Activated CD8-positive, alpha-beta memory T cell treated with anti-CD3 and anti-CD28 coated beads, Interleukin-2, amount 50 U/mL, for 4 hours (primary cell): ENCODE measurements around the gene ZNF662.

Experiments
- DNase-seq: peaks from one replicate; pipeline ENCODE4 v3.0.0-alpha.2; 2020

Gene ZNF662

DNA sequence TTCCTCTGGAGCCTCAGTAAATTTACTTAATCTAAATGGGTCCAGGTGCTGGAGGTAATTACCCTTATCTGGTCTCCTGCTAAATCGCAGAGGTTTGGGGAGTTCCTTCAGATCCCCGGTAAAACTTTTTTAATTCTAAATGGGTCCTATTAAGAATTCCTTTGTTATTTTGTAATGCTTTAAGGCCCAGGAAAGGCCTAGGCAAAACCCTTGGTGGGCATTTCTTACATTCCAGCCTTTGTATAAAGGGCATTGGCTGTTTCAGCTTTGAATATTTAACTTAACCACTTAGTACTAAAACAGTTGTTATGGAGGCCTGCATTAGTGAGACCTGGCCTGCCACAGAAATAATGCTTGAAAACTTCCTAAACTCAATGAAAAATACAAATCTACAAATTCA is 14.9 kb upstream of the ZNF662 start:
- no peak for DNase-seq

- no peak for DNase-seq
These were observed 13.8 kb upstream of the ZNF662 start for GRCh38 chr3:42892169-42892568.

GRCh38 chr3:42892807-42893206 is 13.1 kb upstream of the ZNF662 start:
- no peak for DNase-seq

DNA sequence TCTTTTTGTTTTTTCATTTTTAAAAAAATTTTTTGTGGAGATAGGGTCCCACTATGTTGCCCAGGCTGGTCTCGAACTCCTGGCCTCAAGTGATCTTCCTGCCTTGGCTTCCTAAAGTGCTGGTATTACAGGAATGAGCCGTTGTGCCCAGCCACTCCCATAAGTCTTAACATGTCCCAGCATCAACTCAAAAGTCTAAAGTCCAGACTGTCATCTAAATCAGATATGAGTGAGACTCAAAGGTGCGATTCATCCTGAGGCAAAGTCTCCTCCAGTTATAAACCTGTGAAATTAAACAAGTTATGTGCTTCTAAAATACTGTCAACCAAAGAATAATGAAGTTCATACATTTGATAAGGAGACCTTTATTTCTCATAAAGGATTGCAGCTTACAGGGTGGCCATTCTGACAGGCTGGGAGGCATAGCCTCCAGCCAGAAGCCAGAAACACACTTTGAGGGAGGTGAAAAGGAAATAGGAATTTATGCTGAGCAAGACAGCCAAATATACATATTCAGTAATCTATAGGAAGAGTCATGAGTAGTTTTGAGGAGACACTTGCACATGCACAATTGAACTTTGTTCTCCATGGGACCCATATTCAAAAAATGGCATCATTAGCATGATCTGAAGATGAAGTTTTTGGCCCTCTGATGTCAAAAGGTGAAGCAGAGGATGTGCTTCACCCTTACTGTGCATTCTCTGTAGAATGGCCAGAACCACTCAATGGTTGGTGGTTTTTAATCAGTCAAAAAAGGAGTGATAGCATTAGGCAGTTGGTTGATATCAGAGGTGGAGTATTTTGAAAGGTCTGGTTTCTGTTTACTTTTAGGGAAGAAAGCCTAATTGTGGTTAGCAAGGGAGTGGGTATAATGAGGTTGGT is 11.0 kb upstream of the ZNF662 start:
- no peak for DNase-seq

- no peak for DNase-seq
These were observed 10.4 kb upstream of the ZNF662 start for GRCh38 chr3:42895580-42895868.

DNA sequence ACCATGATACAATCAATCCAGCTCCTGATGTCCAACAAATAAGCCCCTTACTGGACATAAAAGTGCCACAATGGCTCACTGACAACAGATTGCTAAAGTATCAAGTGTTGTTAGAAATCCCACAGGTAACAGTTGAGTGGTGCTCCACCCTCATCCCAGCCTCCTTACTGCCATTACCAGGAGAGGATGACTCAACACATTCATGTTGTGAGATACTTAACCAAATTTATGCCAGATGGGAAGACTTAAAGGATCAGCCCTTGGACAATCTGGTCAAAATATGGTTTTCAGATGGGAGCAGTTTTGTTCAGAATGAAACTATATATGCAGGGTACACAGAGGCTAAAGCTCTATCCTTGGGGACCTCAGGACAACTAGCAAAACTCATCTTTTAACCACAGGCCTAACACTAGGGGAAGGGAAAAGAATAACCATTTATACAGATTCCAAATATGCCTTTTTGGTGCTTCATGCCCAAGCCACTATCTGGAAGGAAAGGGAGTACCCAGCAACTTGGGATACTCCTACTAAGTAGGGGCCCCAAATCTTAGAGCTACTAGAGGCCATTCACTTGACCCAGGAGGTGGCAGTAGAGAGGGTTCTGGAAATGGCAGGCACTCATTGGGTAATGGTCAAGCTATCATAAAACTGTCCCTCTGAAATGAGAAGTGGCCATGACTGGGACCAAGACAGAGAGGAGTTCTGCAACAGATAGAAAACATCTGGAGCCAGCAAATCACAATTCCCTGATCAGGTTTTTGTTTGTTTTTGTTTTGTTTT is 6.9 kb upstream of the ZNF662 start:
- DNase-seq: no peak

- DNase-seq: no peak
These were observed 5.5 kb upstream of the ZNF662 start for GRCh38 chr3:42900226-42901072.

GRCh38 chr3:42901073-42901415 is 4.9 kb upstream of the ZNF662 start:
- DNase-seq: no peak

DNA sequence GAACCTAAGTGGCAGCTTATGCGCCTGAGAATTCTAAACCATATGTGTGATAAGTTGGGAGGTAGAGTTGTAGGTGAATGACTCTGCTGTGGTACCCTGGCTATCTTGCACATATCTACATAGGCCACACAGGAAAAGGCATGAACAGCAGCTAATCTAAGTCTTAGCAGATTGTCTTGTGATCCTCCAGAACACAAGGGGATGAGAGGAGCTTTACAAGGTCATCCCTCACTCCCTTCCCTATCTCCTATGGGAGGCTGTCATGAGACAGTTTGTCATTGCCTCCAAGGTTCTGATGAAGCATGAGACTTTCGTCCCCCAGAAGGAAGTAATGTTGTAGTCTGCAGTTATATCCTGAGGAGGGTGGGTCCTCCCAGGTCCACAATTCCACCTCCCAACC is 3.7 kb upstream of the ZNF662 start:
- no peak for DNase-seq

- no peak for DNase-seq
These were observed 1.9 kb upstream of the ZNF662 start for GRCh38 chr3:42904076-42904475.

DNA sequence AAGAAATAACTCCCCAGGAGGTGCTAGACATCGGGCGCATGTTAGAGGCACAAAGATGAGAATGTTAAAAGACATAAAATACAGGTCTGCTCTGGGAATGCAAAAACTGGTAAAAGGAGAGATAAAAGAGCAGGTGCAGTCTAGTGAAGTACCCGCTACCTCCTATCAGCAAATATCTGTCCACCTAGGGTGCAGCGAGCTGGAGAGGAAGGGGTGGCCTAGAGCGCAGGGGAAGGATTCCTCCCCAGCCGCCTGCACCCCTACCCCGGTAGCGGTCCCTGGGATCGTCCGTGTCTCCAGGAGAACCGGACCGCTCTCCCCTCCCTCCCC is 237 bp upstream of the ZNF662 start:
- DNase-seq: no peak

- no peak for DNase-seq
These were observed 874 bp downstream of the ZNF662 start for GRCh38 chr3:42906848-42907183.

DNA sequence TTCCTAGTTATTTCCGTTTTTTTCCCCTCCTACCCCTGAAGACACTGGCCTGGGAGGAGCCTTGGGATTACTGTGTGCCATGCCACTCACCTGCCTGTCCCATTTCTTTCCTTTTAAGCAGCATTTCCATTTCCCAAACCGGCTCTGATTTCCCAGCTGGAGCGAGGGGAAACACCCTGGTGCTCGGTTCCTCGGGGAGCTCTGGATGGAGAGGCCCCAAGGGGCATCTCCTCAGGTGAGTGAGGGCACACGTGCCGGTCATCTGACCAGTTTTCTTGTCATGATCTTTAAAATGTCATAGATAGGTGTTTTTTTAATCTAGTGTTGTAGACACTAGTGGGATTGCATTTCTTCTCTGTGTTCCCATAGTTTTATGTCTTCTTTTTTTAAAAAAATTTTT is 2.7 kb downstream of the ZNF662 start:
- no peak for DNase-seq

GRCh38 chr3:42911551-42911950 is 5.6 kb downstream of the ZNF662 start:
- no peak for DNase-seq

DNA sequence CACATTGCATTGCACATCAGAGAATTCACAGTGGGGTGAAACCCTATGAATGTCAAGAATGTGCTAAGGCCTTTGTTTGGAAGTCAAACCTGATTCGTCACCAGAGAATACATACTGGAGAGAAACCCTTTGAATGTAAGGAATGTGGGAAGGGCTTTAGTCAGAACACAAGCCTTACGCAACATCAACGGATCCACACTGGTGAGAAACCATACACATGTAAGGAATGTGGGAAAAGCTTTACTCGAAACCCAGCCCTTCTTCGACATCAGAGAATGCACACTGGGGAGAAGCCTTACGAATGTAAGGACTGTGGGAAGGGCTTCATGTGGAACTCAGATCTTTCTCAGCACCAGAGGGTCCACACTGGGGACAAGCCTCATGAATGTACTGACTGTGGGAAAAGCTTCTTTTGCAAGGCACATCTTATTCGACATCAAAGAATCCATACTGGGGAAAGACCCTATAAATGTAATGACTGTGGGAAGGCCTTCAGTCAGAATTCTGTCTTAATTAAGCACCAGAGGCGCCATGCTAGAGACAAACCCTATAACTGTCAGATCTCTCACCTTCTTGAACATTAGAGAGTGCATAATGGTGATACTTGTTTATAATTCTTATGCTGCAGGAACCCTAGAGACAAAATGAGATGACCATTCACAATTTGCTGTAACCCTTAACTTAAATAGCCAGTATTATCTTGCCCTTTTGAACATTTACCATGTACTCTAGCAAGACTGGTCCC is 9.0 kb downstream of the ZNF662 start:
- no peak for DNase-seq

DNA sequence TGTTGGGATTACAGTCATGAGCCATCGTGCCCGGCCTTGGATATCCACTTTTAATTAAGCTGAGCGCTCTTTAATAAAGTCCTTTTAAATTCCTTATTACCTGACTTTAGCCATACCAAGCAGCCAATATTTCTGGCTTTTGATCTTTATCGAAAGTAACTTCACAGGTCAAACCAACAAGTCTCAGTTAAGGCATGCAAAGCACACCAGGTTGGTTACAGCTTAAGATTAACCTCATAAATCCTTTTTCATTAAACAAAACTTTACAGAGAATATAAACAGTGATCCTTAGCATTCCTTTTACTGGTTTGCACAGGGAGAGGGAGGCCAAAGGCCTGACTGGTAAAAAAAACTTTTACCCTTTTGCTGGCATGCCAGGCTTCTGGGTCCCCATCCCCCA is 17.7 kb downstream of the ZNF662 start:
- DNase-seq: no peak

DNA sequence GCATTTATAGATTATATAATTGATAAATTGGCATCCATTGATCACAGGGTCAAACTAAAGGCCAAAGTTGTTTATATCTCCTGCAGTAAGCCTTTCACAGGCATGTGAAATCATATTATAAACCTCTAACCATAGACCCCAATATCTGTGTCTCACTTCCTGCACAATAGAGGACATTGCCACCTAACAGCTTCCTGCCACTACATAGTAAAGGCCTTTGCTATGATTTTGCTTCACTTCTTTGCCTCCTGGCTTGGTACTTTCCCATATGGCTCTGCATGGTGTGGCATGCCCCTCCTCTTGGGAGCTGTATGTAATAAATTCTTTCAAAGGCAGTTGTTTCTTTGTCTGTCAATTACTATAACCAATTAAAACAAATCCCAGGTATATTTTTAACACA is 20.4 kb downstream of the ZNF662 start:
- DNase-seq: no peak

GRCh38 chr3:42934111-42934510 is 28.2 kb downstream of the ZNF662 start:
- no peak for DNase-seq

GRCh38 chr3:42934910-42935309 is 29.0 kb downstream of the ZNF662 start:
- no peak for DNase-seq

DNA sequence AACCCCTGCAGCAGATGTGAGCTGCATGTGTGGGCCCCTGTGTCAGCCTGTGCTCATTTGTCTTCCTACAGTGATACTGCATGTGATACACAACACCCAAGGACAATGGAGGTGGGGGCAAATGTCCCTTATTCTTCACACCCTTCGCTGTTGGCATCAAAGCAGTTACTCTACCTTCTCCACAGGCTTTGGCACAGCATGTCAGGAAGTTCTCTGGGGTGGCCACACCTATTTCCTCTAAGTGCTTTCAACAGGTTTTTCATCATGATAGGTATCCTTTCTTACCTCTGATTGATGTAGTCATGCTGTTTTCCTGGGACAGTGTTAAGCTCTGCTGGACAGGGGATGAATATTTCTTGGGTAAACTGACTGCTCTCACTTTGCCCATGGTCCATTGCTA is 29.5 kb downstream of the ZNF662 start:
- DNase-seq: no peak

GRCh38 chr3:42936157-42936981 is 30.4 kb downstream of the ZNF662 start:
- no peak for DNase-seq

GRCh38 chr3:42937334-42937733 is 31.4 kb downstream of the ZNF662 start:
- no peak for DNase-seq
